ENCODE results near the gene ABHD1.

- TF ChIP-seq CTCF (IDR thresholded peaks at IDR 0.05) = no peak
- TF ChIP-seq POLR2AphosphoS5 (IDR thresholded peaks at IDR 0.05) = no peak
- no peak for TF ChIP-seq POLR2A (IDR thresholded peaks at IDR 0.05)
Observed at GRCh38 chr2:27084297-27085061, 39.1 kb upstream of the ABHD1 start.

Measured in prostate gland (tissue), 2 donors.